ENCODE results near the gene FOLR3.
"Not testable (repeated sequence)": the region's sequence is repeated elsewhere in the genome, so short reads cannot be mapped to it uniquely, and the experiment has no call there.

GRCh38 chr11:72180892-72181552 lies 45.5 kb downstream of the FOLR3 start:
- TF ChIP-seq EZH2 (IDR thresholded peaks at IDR 0.05); CTCF (IDR thresholded peaks at IDR 0.05 in 2 of 3, conservative IDR thresholded peaks at IDR 0.05 in 1 of 3; ENCODE audit: borderline replicate concordance in 1 of 3, insufficient read depth in 1 of 3, low read depth in 2 of 3, low read length in 2 of 3); FOSL1 (IDR thresholded peaks at IDR 0.05; ENCODE audit: low read depth); CEBPB (IDR thresholded peaks at IDR 0.05; ENCODE audit: low read depth); TCF7L2 (IDR thresholded peaks at IDR 0.05; ENCODE audit: borderline replicate concordance, extremely low read depth, insufficient read depth, insufficient read length); POLR2AphosphoS5 (IDR thresholded peaks at IDR 0.05; ENCODE audit: low read depth, low read length); ATF3 (IDR thresholded peaks at IDR 0.05); REST (IDR thresholded peaks at IDR 0.05; ENCODE audit: low read depth); YY1 (IDR thresholded peaks at IDR 0.05; ENCODE audit: extremely low read depth, insufficient replicate concordance, low read depth, low read length); ZNF274 (IDR thresholded peaks at IDR 0.05; ENCODE audit: low read depth, low read length); CBX3 (IDR thresholded peaks at IDR 0.05; ENCODE audit: low read depth): not testable (repeated sequence)

Data from HCT116 (cell line).